ENCODE results near the gene USP24.

The USP24 gene

DNA sequence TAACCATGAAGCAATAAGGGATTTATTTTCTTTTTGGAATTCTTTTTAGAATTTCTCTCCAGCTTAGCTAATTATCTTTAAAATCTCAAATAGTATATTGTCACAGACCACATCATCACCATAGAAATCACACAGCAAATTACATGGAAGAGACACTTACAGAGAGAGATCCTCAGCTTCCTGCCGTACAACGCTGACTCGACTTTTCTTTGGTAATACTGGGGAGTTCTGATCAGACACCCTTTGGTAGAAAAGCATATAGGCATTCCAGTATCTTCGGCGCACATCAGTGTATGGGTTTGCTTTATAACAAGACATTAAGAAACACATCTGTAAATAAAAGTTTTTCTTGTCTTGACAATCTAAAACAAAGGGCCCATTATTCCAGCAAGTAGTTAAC is 120.1 kb downstream of the USP24 start:
- no peak for DNase-seq

DNA sequence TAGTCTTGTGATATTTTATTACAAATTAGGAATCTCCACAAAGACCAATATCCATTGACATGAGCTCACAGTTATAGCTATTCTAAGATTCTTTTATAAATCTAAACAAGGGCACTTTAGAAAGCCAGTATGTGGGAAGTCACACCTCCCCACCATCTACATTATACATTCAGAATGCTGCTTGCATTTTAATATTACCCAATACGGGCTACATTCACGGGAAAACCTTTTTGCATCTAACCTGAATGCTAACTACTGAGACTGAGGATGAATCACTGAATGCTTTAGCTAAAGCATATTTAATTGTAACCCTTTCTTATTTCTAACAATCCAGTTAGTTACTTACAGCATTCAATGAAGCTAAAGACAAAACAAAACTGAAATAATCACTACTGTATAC is 122.7 kb downstream of the USP24 start:
- no peak for DNase-seq

DNA sequence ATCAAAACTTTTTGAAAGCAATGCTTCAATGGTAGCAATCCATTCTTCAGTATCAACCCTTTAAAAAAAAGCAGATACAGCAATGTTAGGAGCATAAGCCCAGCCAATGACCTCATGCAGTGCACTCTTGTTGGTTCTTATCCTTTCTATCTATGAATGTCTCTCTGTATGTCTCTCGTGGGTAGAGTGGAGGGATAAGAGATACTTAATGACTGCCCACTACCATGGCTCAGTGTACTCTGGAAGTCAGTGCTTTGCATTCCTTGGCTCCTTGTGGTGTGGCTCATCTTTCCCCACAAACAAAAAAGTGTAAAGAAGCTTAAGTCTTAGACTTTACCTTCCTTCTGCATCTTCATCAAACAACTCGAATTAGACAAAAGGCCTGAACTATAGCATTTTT is 125.5 kb downstream of the USP24 start:
- no peak for DNase-seq

DNA sequence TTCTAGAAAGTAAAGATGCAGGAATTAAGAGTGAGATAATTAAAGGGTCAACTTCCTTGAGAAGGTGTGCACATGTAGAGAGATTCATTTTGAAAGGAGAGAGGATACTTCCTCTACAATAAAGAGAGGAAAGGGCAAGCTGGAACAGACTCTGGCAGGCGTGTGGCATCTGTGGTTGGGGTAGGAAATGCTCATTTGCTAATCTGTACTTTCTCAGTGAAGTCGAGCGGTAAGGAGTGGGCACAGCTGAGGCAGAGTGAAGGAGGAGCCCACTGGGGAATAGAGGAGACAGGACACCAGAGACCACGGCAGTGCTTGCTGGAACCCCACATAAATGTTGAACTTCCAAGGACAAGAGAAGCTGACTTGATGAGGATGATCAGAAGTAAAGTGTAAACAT is 126.8 kb downstream of the USP24 start:
- no peak for DNase-seq

DNA sequence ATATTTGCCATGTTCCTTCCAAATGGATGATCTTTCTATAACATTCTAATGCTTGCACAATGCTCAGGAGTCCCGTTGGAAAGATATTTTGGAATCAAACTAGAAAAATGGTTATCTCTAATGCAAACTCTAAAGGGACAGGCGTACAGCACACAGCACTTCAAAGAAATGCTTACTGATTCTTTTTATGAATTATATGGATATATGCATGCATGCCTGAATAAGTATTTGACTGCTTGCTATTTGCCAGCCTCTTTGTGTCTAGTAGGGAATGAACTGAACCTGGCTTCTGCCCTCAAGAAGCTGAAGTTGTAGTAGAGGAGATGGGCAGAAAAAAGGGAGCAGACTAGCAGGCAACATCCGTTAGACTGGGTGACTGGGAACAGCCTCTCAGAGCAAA is 127.7 kb downstream of the USP24 start:
- DNase-seq = no peak

DNA sequence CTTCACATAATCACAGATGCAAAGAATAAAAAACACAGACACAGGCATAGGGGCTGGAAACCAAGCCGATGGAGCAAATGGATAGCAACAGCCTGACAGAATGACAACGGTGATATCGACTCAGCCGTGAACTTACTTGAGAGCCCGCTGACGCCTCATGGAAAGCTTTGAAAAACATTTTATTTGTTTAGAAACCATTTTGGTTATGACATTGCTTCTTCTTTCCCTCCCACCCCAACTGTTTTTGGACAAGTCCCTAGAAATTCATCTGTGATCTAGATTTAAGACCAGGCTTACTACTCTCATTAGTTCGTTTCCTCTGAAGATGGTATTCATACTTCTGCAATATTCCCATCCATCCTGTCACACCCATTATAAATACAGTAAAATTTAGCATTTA is 130.9 kb downstream of the USP24 start:
- no peak for DNase-seq

DNA sequence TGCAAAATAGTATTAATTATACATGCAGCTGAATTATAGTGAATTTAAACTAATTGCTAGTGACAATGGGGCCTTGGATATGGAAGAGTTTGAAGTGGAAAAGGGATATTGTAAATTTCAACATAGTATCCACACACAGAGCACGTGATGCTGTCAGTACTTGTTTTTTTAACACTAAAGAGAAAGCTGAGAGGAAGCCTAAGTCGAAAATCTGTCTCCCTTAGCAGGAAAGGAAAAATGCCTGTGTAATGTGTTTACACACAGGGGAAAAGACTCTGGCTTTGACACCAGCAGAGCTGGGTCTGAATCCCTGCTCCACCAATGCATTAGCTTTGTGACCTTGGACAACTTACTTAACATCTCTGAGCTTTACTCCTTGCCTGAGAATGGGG is 133.3 kb downstream of the USP24 start:
- DNase-seq = no peak

DNA sequence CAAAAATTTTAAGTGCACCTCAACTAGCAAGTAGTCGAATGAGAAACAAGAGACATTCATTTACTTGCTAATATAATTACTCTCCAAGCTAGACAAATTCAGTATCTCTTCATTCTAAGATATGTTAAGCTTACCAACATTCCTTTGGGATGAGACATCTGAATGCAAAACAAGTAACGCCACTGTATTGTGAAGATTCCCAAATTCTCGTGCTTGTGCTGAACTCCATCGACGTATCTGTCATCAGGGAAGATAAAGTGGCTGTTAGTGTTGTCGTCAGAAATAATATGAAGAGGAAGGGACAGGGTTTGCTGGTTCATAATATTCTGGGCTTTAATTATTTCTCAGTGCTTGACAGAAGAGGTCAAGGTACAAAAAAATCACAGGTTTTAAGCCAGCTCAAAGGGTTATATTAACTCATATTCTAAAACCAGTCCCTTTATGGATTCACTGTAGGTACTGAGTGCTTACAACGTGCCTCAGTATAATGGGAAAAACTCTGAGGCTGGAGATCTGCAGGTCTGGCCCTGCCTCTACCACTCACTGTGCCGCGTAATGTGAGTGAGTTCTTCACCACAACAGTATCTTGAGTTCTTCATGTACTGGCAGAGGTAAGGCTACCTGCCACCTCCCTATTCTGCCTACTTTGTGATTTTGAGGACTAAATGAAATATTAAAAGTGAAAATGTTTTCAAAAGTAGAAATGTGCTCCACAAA is 133.8 kb downstream of the USP24 start:
- DNase-seq = no peak

DNA sequence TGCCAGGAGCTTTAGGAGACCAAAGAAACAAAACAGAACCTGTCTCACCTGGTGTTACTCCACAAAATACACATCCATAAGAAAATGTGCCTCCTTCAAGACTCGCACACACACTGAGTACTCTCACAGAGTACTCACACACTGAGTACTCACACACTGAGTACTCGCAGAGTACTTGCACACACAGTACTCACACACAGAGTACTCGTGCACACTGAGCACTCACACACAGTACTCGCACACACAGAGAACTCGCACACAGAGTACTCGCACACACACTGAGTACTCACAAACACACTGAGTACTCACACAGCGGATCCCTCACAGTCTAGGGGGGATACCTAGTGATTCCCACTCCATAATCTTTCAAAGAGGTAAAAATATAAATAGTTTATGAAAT is 135.5 kb downstream of the USP24 start:
- DNase-seq = no peak

DNA sequence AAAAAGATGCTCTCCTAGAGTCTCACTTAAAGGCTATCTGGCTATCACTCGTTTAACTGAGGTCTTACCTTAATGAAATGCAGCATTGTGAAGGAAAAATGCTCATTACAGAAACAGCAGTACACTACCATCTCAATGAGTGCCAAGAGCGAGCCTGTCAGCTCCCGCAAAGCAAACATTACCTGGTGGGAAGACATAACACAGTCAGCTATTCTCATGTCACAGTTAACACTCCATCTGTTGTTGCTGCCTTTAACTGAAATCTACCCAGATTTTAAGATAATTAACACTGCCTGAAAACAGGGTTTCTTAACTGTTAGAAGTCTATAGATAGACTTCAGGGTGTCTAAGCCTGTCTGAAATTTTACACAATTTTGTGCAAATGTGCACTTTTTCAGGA is 136.7 kb downstream of the USP24 start:
- DNase-seq = no peak

DNA sequence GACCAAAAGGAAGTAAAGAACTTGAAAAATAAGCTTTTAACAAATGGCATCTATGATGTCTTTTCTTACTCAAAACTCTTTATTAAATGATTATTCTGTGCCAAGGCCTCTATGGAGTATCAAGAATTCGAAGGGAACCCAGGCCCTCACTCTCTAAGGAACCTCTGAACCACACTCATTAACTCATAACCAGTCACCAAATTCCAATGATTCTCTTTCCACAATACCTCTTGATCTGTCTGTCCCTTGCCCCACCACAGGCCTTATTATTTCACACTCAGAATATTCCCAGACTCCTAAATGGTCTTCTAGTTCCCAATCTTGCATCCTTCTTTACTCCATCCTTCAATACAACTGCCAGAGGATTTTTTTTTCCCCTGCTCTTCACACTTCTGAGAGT is 138.8 kb downstream of the USP24 start:
- no peak for DNase-seq

DNA sequence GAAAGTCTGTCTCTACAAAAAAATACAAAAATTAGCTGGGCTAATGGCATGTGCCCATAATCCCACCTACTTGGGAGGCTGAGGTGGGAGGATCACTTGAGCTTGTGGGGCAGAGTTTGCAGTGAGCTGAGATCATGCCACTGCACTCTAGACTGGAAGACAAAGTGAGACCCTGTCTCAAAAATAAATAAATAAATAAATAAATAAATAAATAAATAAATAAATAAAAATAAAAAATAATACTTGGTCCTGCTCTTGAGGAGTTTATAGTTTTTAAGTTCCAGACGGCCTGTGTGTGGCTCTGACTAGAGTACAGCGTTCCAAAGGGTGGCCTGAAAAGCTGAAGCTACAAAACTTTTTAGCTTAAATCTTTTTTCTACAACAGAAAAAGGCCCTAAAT is 140.7 kb downstream of the USP24 start:
- DNase-seq = no peak

DNA sequence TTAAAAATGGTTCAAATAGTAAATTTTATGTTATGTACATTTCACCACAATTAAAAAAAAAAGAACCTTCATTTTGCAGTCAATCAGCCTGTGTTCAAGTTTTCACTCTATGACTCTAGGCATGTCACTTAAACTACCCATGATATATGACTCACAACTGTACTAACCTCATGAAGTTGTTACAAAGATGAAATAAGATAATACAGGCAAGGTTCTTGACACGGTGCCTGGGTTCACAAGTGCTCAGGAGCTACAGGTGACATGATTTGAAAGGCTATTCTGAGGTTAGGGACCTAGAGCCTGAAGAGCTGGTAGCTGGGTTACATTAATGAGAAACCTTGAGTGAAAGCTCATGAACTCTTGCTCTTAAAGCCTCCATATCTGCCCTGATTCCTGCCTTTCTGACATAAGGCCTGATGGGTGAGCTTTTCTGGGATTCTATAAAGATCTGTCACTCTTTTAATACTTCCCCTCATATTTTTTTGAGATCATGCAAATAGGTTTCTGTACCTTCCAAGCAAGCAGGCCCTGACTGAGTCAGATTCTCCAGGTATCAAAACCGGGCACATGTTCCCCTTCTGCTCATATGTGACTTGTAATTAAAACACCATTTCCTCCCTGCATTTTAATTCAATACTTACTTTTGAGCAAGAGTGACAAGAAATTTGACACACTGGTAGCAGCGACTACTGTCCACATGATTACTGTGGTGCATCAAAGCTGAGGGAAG is 141.8 kb downstream of the USP24 start:
- peak; percentile 51 for DNase-seq

DNA sequence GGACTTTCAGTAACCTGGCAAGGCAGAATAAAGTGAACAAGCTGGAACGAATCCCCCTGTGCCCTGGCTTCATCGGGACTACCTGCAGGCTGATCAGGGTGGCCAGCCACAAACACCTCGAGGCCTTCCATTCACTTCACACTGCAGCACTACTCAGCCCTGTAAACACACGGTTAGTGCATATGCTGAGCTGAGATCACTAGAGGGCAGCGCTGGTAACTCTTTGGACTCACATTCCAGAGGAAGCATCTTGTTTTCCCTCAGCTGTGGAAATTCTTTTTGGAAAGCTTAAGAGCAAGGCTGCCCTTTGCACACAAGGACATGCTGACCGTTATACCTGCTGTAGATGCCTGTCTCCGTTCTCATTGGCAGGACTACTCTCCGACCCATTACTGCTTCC is 143.7 kb downstream of the USP24 start:
- no peak for DNase-seq

DNA sequence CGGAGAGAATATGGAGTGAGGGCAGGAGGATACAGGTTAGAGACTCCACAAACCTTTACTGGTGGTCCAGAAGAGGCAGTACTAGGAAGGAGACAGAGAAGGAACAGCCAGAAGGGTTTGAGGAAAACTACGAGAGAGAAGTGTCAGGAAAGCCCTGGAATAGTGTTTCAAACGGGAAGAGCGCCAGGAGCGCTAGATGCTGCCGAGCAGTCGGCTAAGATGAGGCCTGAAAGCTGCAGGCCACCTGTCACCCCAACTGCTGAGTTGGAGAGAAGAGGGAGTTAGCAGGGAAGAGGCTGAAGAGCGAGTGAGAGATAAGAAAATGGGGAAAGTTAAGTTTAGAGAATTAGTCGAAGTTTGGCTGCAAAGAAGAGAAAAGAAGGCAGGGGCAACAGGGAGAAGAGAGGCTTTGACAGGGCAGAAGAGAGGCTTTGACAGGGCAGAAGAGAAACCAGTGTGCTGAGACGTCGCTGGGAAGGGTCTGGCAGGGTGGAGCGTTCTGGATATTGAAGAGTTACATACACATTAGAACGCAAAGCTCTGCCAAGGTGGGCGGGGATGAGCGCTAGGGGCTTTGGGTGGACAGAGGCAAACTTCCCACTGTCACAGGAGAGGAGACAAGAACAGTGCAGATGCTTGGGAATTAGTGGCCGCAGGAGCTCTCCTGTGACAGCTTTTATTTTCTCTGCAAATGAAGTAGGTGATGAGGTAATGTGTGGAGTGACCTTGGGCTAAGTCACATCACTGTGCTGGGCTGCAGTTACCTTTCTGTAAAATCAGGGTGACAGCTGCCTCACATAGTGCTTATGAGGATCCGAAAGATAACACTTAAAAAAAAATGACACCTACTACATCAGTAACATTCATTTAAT is 144.6 kb downstream of the USP24 start:
- DNase-seq = no peak

DNA sequence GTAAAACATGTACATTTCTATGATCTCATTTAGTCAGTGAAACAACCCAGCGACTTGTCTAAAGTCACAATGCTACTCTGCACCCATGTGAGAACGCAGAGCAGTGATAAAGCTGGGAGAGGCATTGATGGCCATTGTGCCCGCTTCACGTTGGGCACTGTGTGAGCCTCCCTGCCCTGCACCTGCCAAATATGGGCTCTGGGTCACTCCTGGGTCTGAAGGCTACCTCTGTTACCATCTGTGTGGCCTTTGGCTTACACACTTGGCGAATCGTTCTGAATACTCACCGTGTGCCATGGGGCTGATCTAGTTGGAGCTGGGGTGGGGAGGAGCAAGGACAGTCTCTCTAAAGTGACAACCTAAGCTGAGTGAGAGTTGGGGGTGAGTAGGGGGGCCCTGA is 145.9 kb downstream of the USP24 start:
- DNase-seq = no peak

DNA sequence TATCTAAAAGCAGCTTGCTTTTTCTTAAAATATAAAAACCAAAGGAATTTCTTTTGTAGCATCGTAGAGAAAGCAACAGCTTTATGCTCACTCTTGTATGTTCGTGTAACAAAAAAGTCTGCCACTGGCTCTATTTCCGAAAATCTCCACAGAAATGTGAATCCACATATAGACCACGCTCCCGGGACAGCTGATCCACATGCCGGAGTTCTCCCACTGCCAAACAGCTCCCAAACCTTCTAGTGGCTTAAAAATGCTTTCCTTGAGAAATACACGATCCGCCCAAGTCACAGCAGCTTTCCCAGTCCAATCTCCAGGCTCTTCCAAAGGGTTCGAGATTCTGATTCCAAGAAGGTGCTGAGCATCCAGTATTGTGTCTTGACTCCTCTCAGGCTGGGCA is 146.5 kb downstream of the USP24 start:
- no peak for DNase-seq

DNA sequence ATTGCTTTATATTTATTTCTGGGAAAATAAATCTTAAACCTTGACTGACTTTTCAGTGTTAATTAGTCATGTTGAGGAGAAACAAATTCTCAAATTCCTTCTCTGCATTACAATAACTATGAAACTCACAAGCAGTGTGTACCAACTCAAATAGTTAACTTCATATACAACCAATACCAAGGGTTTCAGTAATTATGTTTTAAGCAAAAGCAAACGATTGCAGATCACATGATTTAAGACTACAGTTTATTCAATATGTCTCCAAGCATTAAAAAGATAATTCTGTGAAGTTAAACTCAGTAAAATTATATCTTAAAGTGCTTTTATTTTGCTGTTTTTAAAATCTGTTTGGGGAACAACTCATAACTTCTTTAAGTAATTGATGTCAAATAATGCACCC is 147.2 kb downstream of the USP24 start:
- no peak for DNase-seq

DNA sequence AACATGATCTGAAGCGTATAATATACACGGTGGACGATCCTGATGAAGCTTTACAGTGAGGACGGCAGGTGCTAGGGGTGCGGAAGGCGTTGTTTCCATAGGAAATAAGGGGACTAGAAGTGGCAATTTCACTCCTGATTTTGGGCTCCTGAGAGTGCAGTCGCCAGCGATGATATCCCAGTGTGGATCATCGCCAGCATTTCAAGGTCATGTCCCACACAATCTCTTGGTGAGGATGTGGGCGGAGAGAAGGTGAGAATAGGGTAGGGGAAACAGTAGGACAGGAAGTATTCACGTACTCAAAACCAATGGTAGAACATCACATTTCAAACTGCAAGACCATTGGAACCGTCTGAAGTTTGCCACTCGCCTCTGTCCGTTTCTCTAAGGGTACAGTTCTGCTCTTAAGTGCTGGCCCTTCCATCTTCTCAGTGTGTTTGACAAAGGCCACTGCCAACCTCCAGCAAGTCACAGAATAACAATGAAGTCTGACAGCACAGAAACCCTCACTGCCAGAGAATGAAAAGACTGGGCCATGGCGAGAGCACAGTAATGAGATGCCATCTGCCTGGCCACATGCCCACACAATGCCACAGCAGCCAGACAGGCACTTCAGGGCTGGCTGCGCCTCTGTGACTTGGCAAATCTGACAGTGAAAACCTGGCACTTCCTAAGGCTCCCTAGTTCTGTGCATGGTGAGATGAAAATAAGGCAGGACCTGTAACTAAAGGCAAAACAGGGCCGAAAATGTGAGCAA is 148.0 kb downstream of the USP24 start:
- no peak for DNase-seq

DNA sequence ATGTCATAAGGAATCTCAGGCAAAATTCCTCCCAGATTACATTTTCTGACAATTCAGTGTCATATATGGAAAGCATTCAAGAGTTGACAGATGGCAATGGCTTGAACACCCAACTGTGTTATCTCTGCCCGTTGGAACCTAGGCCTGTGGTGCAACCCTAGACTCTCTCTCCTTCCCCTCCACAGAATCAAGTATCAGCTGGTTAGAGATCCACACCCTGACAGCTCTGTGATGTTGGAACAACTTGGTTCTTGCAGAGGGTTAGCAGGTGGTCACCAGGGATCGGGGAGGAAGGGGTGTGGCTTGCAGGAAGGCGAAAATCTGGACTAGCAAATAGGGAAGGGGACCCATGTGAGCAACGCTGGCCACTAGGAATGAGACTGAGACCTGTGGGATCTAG is 149.5 kb downstream of the USP24 start:
- no peak for DNase-seq

DNA sequence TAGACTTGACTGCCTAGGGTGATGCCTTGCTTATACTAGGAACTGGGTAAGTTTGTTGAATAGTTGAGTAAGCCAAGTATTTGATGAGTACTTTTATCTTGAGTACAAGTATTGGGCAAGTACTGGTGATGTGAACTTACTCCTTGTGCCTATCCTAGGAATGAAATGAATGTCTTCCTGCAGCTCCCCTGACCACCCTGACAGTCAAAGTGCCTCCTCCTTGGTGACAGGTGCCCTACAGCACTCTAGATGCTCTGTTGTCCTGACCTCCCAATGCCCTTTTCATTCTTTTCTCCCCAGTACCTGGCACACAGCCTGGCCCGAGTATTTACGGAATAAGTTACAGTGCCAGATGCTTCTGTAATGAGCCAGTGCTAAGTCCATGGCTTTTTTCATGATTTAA is 150.3 kb downstream of the USP24 start:
- DNase-seq = no peak

DNA sequence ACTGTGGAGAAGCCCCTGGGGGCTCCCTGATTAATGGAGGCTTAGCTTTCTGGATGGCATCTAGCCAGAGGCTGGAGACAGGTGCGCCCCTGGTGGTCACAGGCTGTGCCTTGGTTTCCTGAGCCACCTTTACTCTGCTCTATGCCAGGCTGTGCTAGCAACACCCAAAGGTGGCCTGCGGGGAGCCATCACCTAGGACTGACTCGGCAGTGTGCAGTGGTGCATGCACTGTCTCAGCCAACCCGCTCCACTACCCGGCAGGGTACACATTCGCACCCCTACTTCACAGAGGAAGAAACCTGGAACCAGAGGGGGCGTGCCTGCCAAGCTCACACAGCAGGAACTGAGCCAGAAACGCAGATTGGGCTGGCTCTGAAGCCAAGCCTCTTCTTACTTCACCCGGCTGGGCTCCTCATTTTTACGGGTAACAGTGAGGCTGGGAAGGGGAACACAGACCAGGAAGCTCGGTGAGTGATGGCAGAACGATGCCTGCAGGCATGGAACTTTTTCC is 151.0 kb downstream of the USP24 start:
- DNase-seq = no peak

DNA sequence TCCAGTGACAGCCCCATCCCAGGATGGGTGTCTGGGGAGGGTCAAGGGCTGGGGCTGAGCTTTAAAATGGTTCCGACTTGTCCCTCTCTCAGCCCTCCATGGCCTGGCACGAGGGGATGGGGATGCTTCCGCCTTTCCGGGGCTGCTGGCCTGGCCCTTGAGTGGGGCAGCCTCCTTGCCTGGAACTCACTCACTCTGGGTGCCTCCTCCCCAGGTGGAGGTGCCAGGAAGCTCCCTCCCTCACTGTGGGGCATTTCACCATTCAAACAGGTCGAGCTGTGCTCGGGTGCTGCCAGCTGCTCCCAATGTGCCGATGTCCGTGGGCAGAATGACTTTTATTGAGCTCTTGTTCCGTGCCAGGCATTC is 151.6 kb downstream of the USP24 start:
- DNase-seq = no peak

All from activated CD4-positive, alpha-beta T cell treated with anti-CD3 and anti-CD28 coated beads for 48 hours (primary cell).